GM21576 (cell line): ENCODE results near the gene GRM8.

ENCODE experiments used
- ATAC-seq: cut with Tn5 transposase; IDR thresholded peaks from one replicate; pipeline ENCODE4 v1.9.1; 2021; ENCODE audit warnings: mild to moderate bottlenecking, moderate library complexity; ENCODE audit not compliant: unreplicated experiment

The GRM8 gene

DNA sequence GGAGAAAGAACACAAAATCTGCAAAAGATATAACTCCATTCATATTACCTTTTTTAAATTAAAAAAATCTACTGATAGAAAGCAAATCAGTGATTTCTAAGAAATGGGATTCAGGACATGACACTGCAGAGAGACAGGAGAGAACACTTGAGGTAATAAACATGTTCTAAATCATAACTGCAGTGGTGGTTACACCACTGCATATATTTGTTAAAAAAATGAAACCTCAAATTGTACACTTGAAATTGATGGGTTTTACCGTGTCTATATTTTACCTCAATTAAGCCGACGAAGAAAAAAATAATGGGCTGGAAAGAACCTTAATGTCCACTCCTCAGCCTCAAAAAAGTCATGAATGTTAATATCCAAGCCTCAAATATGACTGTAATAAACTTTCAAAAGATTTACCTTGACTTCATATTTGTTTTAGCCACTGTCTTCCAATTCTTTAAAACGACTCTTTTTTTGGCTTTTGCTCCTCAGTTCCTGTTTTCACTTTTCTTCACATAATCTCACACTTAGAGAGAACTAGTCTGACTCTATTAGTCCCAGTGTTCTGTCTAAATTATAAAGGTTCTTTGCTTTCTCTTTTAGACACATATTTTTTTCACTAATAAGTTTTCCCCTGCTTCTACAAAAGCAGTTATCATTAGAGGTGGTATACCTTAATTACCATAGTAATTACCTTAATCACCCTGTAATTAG lies 502.4 kb downstream of the GRM8 start:
- ATAC-seq: peak; percentile 63

DNA sequence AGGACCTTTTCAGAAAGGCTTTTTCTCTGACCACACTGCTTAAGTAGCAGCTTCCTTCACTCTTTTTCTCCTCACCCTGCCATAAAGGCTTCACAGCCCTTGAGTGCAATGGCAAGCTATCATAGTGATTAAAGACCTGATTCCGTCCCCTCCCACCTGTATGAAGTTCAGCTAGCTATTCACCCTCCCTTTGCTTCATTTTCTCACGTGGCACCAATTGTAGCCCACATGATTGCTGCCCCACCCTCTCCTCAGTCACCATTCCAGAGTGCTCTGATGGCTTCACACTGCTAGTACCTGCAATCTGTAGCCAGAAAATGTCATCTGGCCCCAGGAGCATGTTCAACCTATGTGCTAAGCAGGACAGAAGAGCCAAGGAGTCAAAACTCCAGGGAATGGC lies 523.8 kb downstream of the GRM8 start:
- no peak for ATAC-seq

DNA sequence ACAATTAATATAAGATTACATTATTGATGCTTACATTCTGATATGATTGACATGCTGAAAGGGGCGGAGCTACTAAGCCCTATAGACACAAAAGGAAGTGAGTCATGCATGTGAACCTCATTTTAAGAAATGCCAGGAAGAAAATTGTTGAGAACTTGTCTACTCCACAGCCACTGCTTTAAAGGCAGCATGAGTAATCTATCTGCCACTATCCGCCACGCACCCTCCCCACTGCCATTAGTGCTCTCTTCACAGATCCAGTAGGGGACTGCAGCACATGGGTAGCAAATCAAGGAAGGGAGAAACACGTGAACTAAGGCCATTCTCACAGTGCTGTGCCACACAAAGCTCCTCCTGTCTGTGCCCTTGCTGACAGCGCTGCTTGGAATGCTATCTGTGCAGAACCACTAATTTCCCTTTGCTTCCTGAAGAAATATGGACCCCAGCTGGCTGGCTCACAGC lies 524.8 kb downstream of the GRM8 start:
- ATAC-seq: no peak

DNA sequence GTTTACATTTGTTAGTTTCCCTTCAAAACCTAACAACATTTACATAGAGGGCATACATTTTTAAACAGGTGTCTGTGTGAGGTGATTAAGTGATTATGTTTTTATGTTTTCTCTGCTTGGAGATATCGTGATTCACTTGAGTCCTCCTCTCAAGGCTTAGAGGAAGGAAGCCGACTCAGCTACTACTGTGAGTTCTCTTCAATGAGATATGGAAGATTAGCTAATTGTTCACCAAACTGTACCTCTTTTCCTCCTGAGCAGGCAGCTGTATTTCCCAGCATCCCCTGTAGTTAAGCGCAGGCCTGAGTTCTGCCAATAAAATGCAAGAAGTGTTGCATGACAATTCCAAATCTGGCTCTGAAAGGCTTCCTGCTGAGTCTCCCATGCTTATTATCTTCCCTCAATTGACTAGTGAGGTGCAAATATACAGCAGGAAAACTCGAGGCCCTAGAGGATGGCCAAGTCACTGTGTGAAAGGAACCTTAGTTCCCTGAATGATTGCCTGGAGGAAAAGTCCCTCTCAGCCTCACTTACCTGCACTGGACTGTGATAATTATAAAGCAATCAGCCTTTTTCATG lies 528.7 kb downstream of the GRM8 start:
- no peak for ATAC-seq

DNA sequence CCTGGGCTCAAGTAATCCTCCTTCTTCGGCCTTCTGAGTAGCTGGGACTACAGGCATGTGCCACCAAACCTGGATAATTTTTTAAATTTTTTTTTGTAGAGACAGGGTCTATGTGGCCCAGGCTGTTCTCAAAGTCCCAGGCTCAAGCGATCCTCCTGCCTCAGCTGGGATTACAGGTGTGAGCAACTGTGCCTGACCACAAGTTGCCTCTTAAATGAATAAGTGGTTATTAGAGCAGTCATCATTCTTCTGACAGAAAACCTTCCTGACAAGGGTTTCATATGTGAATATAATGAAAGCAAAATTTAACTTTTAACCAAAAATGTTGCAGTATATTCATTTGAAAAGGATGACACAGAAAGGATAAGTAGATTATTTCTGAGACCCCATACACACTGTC lies 532.5 kb downstream of the GRM8 start:
- ATAC-seq: peak; percentile 74

DNA sequence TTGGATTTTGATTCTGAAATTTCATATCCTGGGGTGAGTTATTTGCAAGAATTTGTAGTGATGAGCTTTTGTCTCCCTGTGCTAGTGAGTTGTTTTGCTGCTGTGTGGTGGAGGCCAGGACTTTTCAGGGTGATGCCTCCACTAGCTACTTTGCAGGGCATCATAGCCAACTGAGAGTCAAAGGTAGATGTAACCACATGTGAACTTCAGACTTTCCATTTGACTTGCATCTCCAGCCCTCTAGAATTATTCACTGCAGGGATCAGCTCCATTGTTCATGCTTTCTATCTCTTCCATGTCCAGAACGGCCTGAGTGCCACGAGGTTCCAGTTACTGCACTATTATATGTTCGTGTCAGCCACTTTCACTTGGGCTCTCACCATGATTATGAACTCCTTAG lies 534.3 kb downstream of the GRM8 start:
- no peak for ATAC-seq

DNA sequence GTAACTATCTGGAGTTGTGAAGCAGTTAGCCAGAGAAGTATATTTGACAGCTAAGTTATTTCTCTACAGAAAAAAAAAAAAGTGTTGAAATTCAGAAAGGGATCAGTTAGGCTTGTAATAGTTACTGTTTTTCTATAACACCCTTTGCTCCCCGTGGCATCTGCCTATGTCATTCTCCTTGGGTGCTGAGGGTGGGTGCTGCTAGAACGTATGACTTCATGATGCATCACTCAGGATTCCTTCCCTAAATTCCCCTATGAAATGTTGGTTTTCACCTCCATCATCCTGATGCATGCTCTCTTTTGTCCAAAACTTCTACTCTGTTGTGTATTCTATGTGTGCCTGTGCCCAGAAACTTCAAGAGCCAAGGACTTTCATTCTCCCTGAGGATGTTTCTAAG lies 536.4 kb downstream of the GRM8 start:
- no peak for ATAC-seq

DNA sequence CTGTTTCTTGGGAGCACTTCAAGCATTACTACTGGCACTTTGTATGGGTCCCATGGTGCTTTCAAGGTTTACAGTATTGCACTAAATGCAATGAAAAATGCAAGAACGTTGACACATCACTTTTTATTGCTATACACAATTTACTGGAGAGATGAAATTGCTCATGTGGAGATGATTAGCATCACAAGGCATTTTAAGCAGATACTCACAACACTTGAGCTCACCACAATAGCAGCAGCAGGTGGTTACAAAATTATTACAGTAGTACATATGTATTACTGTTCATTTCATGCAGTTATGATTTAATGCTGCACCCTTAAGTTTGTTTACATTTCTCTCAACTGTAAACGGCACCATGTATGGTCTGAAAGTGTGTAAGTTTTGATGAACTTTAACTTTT lies 537.7 kb downstream of the GRM8 start:
- ATAC-seq: no peak

DNA sequence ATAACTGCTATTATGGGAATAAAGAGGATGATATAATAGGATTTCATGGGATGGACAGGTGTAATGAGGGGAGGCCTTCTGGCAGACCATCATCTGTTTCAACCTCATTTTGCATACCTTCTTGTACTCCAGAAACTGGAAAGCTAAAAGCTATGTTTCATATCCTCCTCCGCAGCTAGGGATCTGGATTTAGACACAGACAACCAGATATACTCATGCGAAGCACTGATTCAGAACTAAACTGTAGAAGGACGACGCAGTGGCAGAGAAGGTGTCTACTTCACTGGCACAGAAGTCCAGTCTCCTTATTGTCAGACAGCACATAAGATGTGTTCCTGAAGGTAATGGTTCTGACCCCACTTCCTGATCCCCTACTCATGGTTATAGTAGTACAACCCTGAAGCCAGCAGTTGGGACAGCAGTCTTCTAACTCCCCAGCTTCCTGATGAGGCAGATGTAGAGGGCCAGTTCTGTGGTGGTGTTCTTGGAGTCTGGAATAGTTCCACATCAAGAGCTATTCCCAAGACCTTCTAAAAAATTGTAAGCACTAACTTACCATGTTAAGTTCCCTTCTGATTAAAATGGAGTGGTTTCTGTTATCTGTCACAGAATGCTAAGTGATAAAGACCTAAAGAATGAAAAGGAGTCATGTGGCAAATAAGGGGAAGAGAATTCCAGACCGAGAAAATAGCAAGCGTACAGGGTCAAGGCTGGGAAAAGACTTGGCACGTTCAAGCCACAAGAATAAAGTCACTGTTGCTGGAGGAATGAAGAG lies 550.3 kb downstream of the GRM8 start:
- ATAC-seq: peak; percentile 49

DNA sequence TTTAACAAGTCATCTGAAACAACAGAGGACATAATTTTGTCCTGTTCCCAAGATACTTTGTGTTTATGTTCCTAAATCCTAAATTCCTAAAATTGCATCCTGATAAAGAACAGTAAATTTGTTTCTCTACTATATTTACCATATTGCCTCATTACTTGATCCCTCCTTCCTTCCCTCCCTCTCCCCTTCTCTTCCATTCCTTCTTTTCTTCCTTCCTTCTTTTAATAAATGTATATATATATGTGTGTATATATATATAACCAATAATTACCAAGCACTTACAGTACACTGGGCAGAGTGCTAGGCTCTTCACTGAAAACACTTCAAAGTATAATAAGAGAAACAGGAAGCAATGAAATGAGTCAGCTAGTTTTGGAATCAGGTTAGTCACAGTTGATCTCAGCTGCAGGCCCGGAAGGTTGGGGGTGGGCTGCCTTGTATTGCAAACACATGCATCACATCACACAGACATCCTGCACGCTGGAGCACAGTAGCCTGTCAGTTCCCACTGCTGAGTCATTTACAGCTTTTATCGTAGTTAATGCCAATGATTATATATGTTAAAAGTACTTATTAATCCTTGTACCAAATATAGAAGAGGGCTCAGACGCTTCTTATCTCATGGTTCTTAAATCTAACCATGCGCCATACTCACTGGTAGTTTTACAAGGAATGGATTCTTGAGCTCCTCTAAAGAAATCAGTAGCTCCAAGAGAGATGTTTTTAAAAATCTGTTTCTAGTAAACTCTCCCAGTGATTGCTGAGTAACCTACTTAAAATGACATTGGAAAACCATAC lies 551.7 kb downstream of the GRM8 start:
- peak; percentile 86 for ATAC-seq

DNA sequence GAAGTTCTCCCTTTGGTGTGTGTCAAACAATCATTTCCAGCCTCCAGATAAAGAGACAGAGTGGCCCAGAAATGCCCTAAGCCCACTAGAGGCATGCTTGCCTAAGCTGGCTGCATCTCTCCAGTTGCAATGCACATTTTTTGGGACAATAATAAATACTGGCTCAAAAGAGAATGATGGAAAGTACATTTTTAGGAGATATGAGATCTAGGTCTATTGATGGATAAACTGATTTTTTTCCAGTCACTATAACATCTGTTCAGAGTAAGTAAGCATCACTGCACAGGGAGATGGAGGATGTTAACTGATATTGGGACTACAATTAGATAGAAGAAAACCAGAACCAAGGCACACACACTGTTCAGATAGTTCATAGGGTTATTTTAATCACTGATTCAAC lies 553.0 kb downstream of the GRM8 start:
- no peak for ATAC-seq

DNA sequence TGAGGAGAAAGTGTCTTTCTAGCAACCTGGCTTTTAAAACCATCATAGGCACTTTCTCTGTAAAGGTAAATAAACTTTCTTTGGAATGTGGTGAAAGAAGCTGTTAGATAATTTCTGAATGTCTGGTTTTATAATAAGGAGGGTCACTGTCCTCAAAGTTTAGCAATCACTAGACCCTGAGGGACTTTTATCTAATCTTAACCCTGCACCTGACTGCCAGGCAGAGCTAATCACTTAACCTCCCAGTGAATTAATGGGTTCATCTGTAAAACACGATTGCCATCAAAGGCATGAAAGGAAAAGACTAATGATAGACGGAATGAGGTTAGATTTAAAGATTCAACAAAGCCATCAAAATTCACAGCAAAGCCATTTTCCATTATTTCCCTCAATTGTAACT lies 553.8 kb downstream of the GRM8 start:
- no peak for ATAC-seq

DNA sequence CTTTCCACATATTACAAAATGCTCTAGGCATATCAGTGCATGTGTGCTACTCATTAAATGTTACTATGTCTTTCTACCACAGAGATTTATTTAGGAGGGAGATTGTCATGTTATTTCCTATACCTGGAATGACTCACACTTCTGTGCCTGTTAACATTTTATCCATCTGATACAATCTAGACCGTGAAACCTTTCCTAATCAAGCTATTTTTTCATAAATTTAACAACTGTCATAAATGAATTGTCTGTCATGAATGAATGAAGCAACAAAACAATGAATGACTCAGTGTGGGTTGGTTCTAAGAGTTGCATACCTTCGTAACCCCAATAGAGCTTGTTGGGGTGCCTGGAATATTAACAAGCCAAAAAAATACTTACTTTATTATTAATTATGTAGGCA lies 554.3 kb downstream of the GRM8 start:
- ATAC-seq: no peak

DNA sequence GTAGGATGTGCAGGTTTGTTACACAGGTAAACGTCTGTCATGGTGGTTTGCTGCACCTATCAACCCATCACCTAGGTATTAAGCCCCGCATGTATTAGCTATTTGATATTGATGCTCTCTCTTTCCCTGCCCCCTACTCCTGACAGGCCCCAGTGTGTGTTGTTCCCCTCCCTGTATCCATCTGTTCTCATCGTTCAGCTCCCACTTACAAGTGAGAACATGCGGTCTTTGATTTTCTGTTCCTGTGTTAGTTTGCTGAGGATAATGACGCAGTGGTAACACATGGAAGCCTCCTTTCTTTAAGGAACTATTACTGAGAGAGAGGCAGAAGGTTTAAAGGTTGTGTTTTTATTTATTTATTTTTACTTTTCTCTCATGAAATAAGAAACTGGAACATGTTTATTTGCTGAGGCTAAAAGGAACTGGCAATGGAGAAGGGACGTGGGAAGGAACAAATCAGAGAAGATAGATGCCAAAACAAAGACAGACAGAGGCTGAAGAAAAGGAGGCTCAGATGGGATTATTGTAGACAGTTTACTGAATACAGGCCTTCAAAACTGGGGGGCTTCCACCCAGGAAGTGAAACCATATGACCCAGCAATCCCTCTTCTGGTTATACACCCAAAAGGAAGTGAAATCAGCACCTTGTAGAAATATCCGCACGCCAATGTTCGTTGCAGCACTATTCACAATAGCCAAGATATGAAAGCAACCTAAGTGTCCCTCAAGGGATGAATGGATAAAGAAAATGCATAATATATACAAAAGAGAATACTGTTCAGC lies 556.3 kb downstream of the GRM8 start:
- peak; percentile 41 for ATAC-seq

DNA sequence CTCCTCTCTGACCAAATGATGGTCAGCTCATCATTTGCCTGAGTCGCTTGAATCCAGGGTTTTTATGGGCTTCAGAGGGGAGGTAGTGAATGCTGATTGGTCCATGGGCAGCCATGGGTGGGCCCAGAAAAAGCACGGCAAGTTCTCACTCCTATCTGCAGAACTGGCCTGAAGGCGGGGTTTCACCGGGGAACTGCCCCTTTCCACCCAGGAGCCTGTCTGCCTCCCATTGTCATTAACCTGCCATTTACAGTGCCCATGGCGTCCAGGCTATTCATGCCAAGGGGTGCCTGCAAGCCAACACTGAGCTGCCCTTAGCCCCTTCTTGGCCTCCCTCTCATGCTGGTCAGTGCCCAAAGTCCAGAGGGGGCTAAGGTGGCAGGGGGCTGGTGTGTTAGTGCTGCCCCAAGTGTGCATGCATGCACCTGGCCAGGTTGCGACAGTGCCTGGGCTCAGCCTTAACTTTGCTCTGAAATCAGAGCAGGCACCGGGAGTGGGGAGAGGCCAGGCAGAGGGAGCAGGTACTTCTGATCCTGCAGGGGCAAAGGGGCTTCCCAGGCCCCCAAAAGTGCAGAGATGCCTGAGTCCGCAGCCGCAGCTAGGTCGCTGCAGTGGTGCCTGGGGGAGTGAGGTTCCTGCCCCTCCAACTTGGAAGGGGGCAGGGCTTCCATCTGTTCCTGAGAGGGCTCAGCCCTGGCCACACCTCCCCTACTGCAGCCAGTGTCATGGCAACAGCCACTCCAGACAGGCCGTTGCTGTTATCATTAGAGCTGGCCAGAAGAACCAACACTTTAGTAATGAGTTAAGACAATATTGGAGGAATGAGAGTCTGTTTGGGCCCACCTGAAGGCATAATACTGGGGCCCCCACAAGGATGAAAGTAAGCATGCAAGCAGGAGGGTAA lies 561.6 kb downstream of the GRM8 start:
- ATAC-seq: no peak

DNA sequence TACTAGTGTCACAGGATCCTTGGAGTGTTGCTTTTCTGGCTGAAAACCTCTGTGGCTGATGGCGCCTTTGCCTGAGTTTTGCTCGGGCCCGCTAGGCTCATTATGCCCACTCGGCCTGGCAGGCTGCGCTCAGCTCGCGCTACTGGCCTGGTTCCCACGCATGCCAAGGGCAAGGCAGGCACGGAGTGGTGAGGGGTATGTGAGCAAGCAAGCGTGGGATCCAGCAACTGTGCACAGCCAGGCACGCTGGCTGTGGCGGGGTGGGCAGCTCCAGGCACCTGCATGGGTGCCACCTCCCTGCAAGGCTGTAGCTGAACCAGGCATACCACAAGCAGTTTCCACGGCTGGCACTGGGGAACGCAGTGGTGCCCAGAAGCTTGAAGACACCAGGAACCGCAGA lies 562.6 kb downstream of the GRM8 start:
- ATAC-seq: no peak

DNA sequence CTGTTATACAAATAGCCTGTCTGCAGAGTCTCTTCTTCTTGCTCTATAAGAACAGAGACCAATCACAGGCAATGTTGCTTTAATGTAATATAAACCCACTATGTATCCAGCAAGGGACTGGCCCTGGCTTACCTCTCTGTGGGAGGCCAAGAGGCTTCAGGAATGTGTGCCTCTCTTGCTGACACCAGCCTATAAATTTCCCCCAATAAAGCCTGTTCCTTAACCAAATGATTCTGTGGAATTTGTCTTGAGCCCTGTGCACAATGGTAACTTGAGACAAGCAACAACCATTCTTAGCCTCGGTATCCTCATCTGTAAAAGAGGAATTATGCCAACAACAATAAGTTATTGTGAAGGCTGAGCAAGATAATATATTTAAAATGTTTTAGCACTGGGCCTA lies 563.7 kb downstream of the GRM8 start:
- ATAC-seq: no peak

DNA sequence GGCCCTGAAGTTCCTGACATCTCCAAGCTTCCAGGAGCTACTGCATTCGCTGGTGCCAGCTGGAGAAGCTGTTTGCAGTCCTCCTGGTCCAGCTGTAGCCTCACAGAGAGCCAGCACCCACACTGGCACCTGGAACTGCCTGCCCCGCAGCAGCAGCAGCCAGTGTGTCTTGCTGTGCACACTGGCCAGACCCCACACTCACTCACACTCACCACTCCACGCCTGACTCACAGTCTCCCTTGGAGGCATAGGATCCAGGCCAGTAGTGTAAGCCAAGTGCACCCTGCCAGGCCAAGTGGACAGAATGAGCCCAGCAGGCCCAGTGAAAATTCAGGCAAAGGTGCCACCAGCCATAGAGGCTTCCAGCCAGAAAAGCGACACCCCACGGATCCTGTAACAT lies 566.3 kb downstream of the GRM8 start:
- no peak for ATAC-seq

DNA sequence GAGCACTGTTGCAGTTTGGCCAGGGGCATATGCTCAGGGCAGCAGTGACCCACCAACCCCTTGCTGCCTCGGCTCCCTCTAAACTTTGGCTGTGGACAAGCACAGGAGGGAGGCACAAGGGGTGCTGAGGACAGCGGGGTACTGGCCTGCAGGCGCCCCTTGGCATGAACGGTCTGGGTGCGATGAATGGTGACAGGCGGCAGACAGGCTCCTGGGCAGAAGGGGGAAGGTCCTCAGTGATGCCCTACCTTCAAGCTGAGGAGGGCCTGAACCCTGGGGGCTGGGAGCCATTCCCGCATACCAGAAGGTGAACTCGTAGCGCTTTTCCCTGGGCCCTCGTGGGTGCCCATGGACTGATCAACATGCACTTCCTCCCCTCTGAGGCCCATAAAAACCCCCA lies 567.1 kb downstream of the GRM8 start:
- no peak for ATAC-seq
